Trophoblast cell (in vitro differentiated cells and primary cell): ENCODE data around the gene ACSM4.

Experiments
- DNase-seq, 2 donors: peaks; one replicate each; pipeline ENCODE4 v3.0.0-alpha.2; 2016
- H2AFZ ChIP-seq: 2 replicates; pipeline ENCODE4 v1.6.1; 2013; ENCODE audit warnings: low read length, moderate library complexity, mild to moderate bottlenecking; ENCODE audit not compliant: insufficient read depth, poor library complexity
- H2AK5ac ChIP-seq: 2 replicates; pipeline ENCODE4 v1.6.1; 2013; ENCODE audit warnings: mild to moderate bottlenecking, low read length
- H2BK120ac ChIP-seq: 2 replicates; pipeline ENCODE4 v1.6.1; 2013; ENCODE audit warnings: low read length, mild to moderate bottlenecking, moderate library complexity; ENCODE audit not compliant: insufficient read depth, poor library complexity
- H2BK12ac ChIP-seq: 2 replicates; pipeline ENCODE4 v1.6.1; 2013; ENCODE audit warnings: mild to moderate bottlenecking, low read length, moderate library complexity
- H2BK5ac ChIP-seq: 2 replicates; pipeline ENCODE4 v1.6.1; 2013; ENCODE audit warnings: low read length, low read depth, moderate library complexity, mild to moderate bottlenecking; ENCODE audit not compliant: poor library complexity
- H3K14ac ChIP-seq: 2 replicates; pipeline ENCODE4 v1.6.1; 2013; ENCODE audit warnings: mild to moderate bottlenecking, low read length
- H3K18ac ChIP-seq: 2 replicates; pipeline ENCODE4 v1.6.1; 2013; ENCODE audit warnings: mild to moderate bottlenecking, low read length
- H3K23ac ChIP-seq: 2 replicates; pipeline ENCODE4 v1.6.1; 2013; ENCODE audit warnings: low read length
- H3K27ac ChIP-seq: 2 replicates; pipeline ENCODE4 v1.5.1; 2013; ENCODE audit warnings: low read depth, mild to moderate bottlenecking, inconsistent platforms, low read length, moderate library complexity
- H3K27me3 ChIP-seq: 2 replicates; pipeline ENCODE4 v1.6.1; 2013; ENCODE audit warnings: inconsistent platforms, mild to moderate bottlenecking, low read length, moderate library complexity; ENCODE audit not compliant: insufficient read depth
- H3K36me3 ChIP-seq, 2 experiments: 1 replicate in 1 of 2; 2 replicates in 1 of 2; pipeline ENCODE4 v1.6.1; 2013; ENCODE audit warnings: low read length in 2 of 2, mild to moderate bottlenecking in 2 of 2, moderate library complexity in 1 of 2; ENCODE audit not compliant: insufficient read depth in 2 of 2, control insufficient read depth in 1 of 2
- H3K4ac ChIP-seq: 2 replicates; pipeline ENCODE4 v1.6.1; 2013; ENCODE audit warnings: low read depth, mild to moderate bottlenecking, low read length, moderate library complexity
- H3K4me1 ChIP-seq, 2 experiments: 1 replicate in 1 of 2; 2 replicates in 1 of 2; pipeline ENCODE4 v1.6.1; 2013; ENCODE audit warnings: low read length in 2 of 2, mild to moderate bottlenecking in 2 of 2, moderate library complexity in 1 of 2; ENCODE audit not compliant: insufficient read depth in 2 of 2, control insufficient read depth in 1 of 2
- H3K4me2 ChIP-seq: 2 replicates; pipeline ENCODE4 v1.6.1; 2013; ENCODE audit warnings: inconsistent platforms, mild to moderate bottlenecking, low read length, moderate library complexity
- H3K4me3 ChIP-seq: 2 replicates; pipeline ENCODE4 v1.5.1; 2013; ENCODE audit warnings: mild to moderate bottlenecking, low read depth, low read length, inconsistent platforms
- H3K79me1 ChIP-seq: one replicate; pipeline ENCODE4 v1.6.1; 2013; ENCODE audit warnings: low read length
- H3K79me2 ChIP-seq: 2 replicates; pipeline ENCODE4 v1.6.1; 2013; ENCODE audit warnings: low read length, mild to moderate bottlenecking; ENCODE audit not compliant: control insufficient read depth, insufficient read depth, poor library complexity
- H3K9ac ChIP-seq: 2 replicates; pipeline ENCODE4 v1.6.1; 2013; ENCODE audit warnings: mild to moderate bottlenecking, low read length
- H3K9me3 ChIP-seq: 2 replicates; pipeline ENCODE4 v1.6.1; 2013; ENCODE audit warnings: low read depth, mild to moderate bottlenecking, control low read depth, inconsistent platforms, low read length; ENCODE audit not compliant: insufficient read depth
- H4K12ac ChIP-seq: 2 replicates; pipeline ENCODE4 v1.6.1; 2013; ENCODE audit warnings: low read depth, mild to moderate bottlenecking, low read length, moderate library complexity
- H4K8ac ChIP-seq: 2 replicates; pipeline ENCODE4 v1.6.1; 2013; ENCODE audit warnings: low read depth, mild to moderate bottlenecking, low read length, moderate library complexity
- H4K91ac ChIP-seq: one replicate; pipeline ENCODE4 v1.6.1; 2013; ENCODE audit warnings: low read depth, mild to moderate bottlenecking, low read length, moderate library complexity
- WGBS: extraction: QIAGEN DNeasy Blood & Tissue Kit; methylation state at CpG from one replicate; pipeline ENCODE4 v1.1.7; 2013; ENCODE audit warnings: missing lambda C conversion rate; ENCODE audit not compliant: insufficient read length, insufficient coverage; ENCODE audit errors: extremely low coverage; 5-methylcytosine and 5-hydroxymethylcytosine counted together

The ACSM4 gene

DNA sequence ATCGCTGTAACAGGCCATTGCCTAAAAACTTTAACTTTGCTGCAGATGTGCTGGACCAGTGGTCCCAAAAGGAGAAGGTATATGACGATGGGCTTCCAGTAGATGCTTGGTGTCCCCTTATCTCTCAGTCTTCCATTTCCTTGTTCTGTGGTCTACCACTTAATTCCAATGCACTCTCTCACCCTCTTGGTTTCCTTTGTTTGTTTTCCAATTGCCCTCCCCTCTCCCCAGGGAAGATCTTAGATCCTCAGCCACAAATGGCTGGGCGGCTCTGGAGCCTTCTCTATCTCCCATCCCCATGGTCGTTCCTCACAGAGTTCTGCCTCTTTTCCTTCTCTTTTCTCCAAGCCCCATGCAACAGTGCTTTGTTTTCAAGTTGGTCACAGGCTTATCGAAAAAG is 584 bp downstream of the ACSM4 start:
- Histone ChIP-seq H3K18ac (no peak overlapping the region), H2BK5ac (no peak overlapping the region)

DNA sequence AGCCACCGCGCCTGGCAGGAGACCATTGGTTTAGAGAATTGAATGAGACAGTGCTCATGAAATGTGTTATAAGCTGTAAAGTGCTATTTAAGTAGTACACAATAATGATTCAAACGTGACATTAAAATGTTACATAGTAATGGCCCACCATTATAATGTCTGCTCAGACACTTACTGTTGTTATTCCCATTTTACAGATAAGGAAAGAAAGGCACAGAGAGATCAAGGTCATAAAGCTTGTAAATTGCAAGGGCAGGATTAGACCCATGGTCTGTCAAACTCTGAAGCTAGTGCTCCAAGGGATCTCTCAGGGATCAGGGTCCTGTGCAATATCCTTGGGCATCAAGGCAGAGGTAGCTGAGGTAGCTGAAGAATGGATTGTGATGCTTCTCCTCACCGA is 6.2 kb downstream of the ACSM4 start:
- Histone ChIP-seq H3K23ac (no peak overlapping the region), H4K8ac (no peak overlapping the region), H2BK5ac (no peak overlapping the region), H3K4me1 (no peaks in the 10 kb centered on the region), H2AK5ac (no peak overlapping the region), H3K27me3 (no peaks in the 10 kb centered on the region), H3K79me2 (no peaks in the 10 kb centered on the region), H4K12ac (no peak overlapping the region), H3K79me1 (no peaks in the 10 kb centered on the region), H3K18ac (no peak overlapping the region), H2BK120ac (no peak overlapping the region), H3K4me2 (no peak overlapping the region), H4K91ac (no peak overlapping the region), H3K36me3 (no peaks in the 10 kb centered on the region), H3K27ac (no peak overlapping the region), H3K9ac (no peak overlapping the region), H3K4ac (no peak overlapping the region), H3K9me3 (no peaks in the 10 kb centered on the region), H2AFZ (no peak overlapping the region), H3K4me3 (no peak overlapping the region), H2BK12ac (no peak overlapping the region), H3K14ac (no peak overlapping the region)
- no CpG with 5 or more reads among the region's 4 CpGs for WGBS
- no peak for DNase-seq

More for the DNA sequence above, 584 bp downstream of the ACSM4 start:
- Histone ChIP-seq H3K9me3 (no peaks in the 10 kb centered on the region), H3K79me1 (no peaks in the 10 kb centered on the region), H2AK5ac (no peak overlapping the region), H2BK120ac (no peak overlapping the region), H3K4me1 (no peaks in the 10 kb centered on the region), H3K4ac (no peak overlapping the region), H4K91ac (no peak overlapping the region), H3K27ac (no peak overlapping the region), H3K9ac (no peak overlapping the region), H4K8ac (no peak overlapping the region), H2AFZ (no peak overlapping the region), H4K12ac (no peak overlapping the region), H3K14ac (no peak overlapping the region), H2BK12ac (no peak overlapping the region), H3K4me3 (no peak overlapping the region), H3K79me2 (no peaks in the 10 kb centered on the region), H3K4me2 (no peak overlapping the region), H3K27me3 (no peaks in the 10 kb centered on the region), H3K23ac (no peak overlapping the region), H3K36me3 (no peaks in the 10 kb centered on the region)
- DNase-seq = no peak
- WGBS = no CpG with 5 or more reads among the region's 5 CpGs

DNA sequence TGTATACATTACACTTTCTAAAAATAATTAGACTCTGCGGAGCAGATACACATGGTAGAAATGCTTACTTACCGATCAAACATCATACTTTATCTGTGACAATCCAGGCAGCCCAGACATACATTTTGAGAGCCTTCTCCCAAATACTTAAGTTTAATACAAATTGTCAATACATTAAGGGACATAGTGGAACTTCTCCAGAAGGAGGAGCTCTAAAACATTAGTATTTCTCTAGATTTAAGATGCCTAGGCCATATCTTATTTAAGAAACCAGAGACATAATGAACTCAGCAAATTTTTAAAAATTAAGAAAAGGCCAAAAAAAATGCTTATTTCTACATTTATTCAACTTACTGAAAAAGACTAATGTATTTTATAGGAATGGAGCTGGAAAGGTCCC is 16.1 kb downstream of the ACSM4 start:
- Histone ChIP-seq H2AK5ac (no peak overlapping the region), H3K14ac (no peak overlapping the region), H2BK120ac (no peak overlapping the region), H3K4me2 (no peak overlapping the region), H3K4me1 (no peaks in the 10 kb centered on the region), H3K79me2 (no peaks in the 10 kb centered on the region), H3K9me3 (no peaks in the 10 kb centered on the region), H2BK12ac (no peak overlapping the region), H3K18ac (no peak overlapping the region), H2BK5ac (no peak overlapping the region), H3K23ac (no peak overlapping the region), H4K91ac (no peak overlapping the region), H3K27ac (no peak overlapping the region), H3K27me3 (no peaks in the 10 kb centered on the region), H3K36me3 (no peaks in the 10 kb centered on the region), H3K4me3 (no peak overlapping the region), H2AFZ (no peak overlapping the region), H3K9ac (no peak overlapping the region), H4K12ac (no peak overlapping the region), H3K79me1 (no peaks in the 10 kb centered on the region), H4K8ac (no peak overlapping the region), H3K4ac (no peak overlapping the region)
- no peak for DNase-seq
- no CpG with 5 or more reads among the region's 2 CpGs for WGBS

DNA sequence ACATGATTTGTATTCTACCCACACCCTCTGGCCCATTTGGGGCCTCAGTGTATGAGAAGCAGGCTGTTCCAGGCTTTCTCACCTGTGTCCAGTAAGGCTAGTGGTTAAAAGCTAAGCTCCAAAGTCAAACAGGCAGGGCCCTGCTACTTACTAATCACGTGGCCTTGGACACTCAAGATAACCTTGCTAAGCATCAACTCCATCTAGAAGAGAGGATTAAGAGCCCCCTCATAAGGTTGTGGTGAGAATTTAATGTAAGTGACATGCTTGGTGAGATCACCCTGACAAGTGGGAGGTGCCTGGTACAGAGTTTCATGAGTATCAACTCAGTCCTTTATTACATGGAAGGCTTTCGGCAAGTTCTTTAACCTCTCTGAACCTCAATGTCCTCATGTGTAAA is 17.8 kb downstream of the ACSM4 start:
- Histone ChIP-seq H2BK120ac (no peak overlapping the region), H2BK12ac (no peak overlapping the region), H4K12ac (no peak overlapping the region), H4K8ac (no peak overlapping the region), H2AK5ac (no peak overlapping the region), H3K9ac (no peak overlapping the region), H3K4me2 (no peak overlapping the region), H3K18ac (no peak overlapping the region), H3K4me1 (no peaks in the 10 kb centered on the region), H3K27me3 (no peaks in the 10 kb centered on the region), H4K91ac (no peak overlapping the region), H3K4me3 (no peak overlapping the region), H2BK5ac (no peak overlapping the region), H3K27ac (no peak overlapping the region), H3K4ac (no peak overlapping the region), H3K14ac (no peak overlapping the region), H3K23ac (no peak overlapping the region), H3K79me1 (no peaks in the 10 kb centered on the region), H2AFZ (no peak overlapping the region), H3K9me3 (no peaks in the 10 kb centered on the region), H3K79me2 (no peaks in the 10 kb centered on the region), H3K36me3 (no peaks in the 10 kb centered on the region)
- DNase-seq = no peak
- WGBS = no CpG with 5 or more reads among the region's 2 CpGs
